Activated CD4-positive, CD25-positive, alpha-beta regulatory T cell (primary cell): ENCODE measurements around the gene TCN1.

ENCODE experiments used
- DNase-seq, 4 experiments: peaks; one replicate each; lab custom pipeline; 2025; lab: John Stamatoyannopoulos, UW

The TCN1 gene

DNA sequence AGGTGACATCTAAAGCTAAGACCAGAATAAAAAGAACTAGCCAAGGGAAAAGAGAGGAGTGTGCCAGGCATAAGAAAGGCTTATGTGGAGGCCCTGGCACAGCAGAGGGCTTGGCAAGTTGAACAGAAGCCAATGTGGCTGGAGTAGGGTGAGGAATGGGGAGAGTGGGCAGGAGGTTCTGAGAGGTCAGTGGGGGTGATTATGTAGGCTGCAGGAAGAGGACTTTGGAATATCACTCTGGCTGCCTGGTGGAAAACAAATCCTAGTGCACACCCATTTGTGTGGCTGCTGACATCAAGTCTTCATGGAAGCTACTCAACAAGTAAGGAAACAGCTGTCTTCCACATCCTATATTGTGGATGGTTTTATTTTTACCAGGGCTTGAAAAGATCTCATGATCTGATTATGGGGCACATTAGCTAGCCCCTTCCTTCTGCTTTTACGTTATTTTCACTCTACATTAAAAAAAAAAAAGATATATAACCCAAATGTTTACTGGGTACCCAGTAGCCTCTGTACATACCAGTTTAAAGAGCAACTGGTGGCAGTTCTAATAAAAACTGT, 59.2 kb downstream of the TCN1 start:
- no peak for DNase-seq

DNA sequence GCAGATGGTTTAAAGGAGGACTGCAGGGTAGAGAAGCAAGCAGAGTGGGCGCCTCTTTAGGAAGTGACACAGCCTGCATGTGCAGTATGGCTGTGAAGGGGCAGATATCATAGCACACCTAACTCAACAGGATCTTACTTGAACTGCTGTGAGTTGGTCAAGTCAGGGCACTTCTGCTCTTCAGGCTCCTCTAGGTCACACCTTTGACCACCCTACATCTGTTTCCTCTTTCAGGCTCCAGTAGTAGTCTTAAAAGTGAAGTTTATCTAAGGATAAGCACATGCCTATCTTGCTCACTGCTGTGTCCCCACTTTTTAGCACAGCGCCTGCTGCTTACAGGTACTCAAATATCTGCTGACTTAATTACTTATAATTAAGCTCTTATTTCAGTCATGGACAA, 62.2 kb downstream of the TCN1 start:
- DNase-seq = no peak
